Endothelial cell of umbilical vein (primary cell): ENCODE results near the gene ZFYVE9. TPM values are rescaled to one million over a fixed set of nuclear protein-coding genes. Genes with fewer than 3 reads are reported as not detected.

Source experiments
- BruUV-seq: library from RNA; stranded (reverse); fragments of 400-500 nt; replicated peaks from 2 replicates; lab custom pipeline; 2021; lab: Mats Ljungman, UMichigan
- CTCF ChIA-PET: fragments of 300-600, 350-600 bp; sonication (Branson Sonifier 250); formaldehyde crosslinking; loops from one replicate; lab custom pipeline; 2021; ENCODE audit warnings: antibody characterized with exemption, inconsistent platforms; lab: Charles Lee
- POLR2A ChIA-PET: fragments of 300-600, 350-600 bp; sonication (Branson Sonifier 250); formaldehyde crosslinking; loops from one replicate; lab custom pipeline; 2021; ENCODE audit warnings: antibody characterized with exemption, inconsistent platforms; lab: Charles Lee
- DNase-seq: peaks from one replicate; pipeline ENCODE4 v3.0.0-alpha.2; 2011; ENCODE audit warnings: low read depth, low spot score
- FAIRE-seq: peaks from 2 replicates; lab custom pipeline; 2011; peaks lifted over from hg19 to GRCh38; lab: Jason Lieb, UNC
- H2AFZ ChIP-seq: 2 replicates; pipeline ENCODE4 v1.6.0; 2012; ENCODE audit warnings: low read depth, low read length, control low read depth, inconsistent platforms
- H3K27ac ChIP-seq: 2 replicates; pipeline ENCODE4 v1.5.1; 2011; ENCODE audit warnings: low read depth, mild to moderate bottlenecking, control low read depth, low read length, moderate library complexity; ENCODE audit not compliant: insufficient read depth
- H3K27me3 ChIP-seq, 2 experiments: 2 replicates each; pipeline versions ENCODE4 v1.6.0 to v1.6.1; 2011; ENCODE audit warnings: low read length in 2 of 2, mixed read lengths in 1 of 2; ENCODE audit not compliant: control insufficient read depth in 2 of 2, insufficient read depth in 2 of 2
- H3K36me3 ChIP-seq, 2 experiments: 2 replicates in 1 of 2; 3 replicates in 1 of 2; pipeline ENCODE4 v1.5.1; 2011; ENCODE audit warnings: low read length in 2 of 2, mild to moderate bottlenecking in 1 of 2, moderate library complexity in 1 of 2; ENCODE audit not compliant: control insufficient read depth in 2 of 2, insufficient read depth in 2 of 2; ENCODE audit errors: extremely low read depth in 1 of 2
- H3K4me1 ChIP-seq: 3 replicates; pipeline ENCODE4 v1.5.1; 2011; ENCODE audit warnings: mild to moderate bottlenecking, low read length; ENCODE audit not compliant: control insufficient read depth, insufficient read depth; ENCODE audit errors: extremely low read depth
- H3K4me2 ChIP-seq: 2 replicates; pipeline ENCODE4 v1.6.1; 2011; ENCODE audit warnings: low read length, control low read depth, mixed read lengths; ENCODE audit not compliant: insufficient read depth
- H3K4me3 ChIP-seq, 3 experiments: fragments of 200-600 bp in 1 of 3; sonication (generic), shearing (Covaris generic) in 1 of 3; replicated peaks in 1 of 3; 2 replicates each; pipeline ENCODE4 v1.5.1; 2011 to 2016; ENCODE audit warnings: control low read depth in 3 of 3, low read length in 3 of 3, mild to moderate bottlenecking in 2 of 3, inconsistent platforms in 1 of 3, low read depth in 1 of 3, moderate library complexity in 1 of 3; ENCODE audit not compliant: insufficient read depth in 1 of 3
- H3K79me2 ChIP-seq: 2 replicates; pipeline ENCODE4 v1.6.0; 2012; ENCODE audit warnings: low read length, inconsistent platforms; ENCODE audit not compliant: control insufficient read depth, insufficient read depth
- H3K9ac ChIP-seq: replicated peaks from 2 replicates; pipeline ENCODE3; 2011; ENCODE audit warnings: low read length, control low read depth; ENCODE audit not compliant: insufficient read depth; ENCODE audit errors: extremely low read depth
- H3K9me1 ChIP-seq: replicated peaks from 3 replicates; pipeline ENCODE4 v1.6.0; 2011; ENCODE audit warnings: mild to moderate bottlenecking, low read length; ENCODE audit not compliant: control insufficient read depth, insufficient read depth; ENCODE audit errors: extremely low read depth
- H3K9me3 ChIP-seq: replicated peaks from 2 replicates; pipeline ENCODE4 v1.5.1; 2012; ENCODE audit warnings: low read length, inconsistent platforms; ENCODE audit not compliant: control insufficient read depth, insufficient read depth
- H4K20me1 ChIP-seq: replicated peaks from 2 replicates; pipeline ENCODE3; 2011; ENCODE audit warnings: mild to moderate bottlenecking, low read length; ENCODE audit not compliant: control insufficient read depth, insufficient read depth; ENCODE audit errors: extremely low read depth
- EZH2 ChIP-seq: IDR thresholded peaks from 2 replicates; pipeline ENCODE4 v1.6.1; 2012; ENCODE audit warnings: borderline replicate concordance, low read depth, mild to moderate bottlenecking, moderate library complexity, low read length, inconsistent platforms; ENCODE audit not compliant: severe bottlenecking
- FOS ChIP-seq: IDR thresholded peaks from 2 replicates; pipeline ENCODE4 v1.6.1; 2011; ENCODE audit warnings: mild to moderate bottlenecking, low read length, moderate library complexity, borderline replicate concordance; ENCODE audit not compliant: insufficient read depth
- GATA2 ChIP-seq: IDR thresholded peaks from 2 replicates; pipeline ENCODE4 v1.7.0; 2011; ENCODE audit warnings: low read depth, mild to moderate bottlenecking, moderate library complexity, mixed read lengths, low read length; ENCODE audit not compliant: insufficient read length, insufficient read depth
- JUN ChIP-seq: IDR thresholded peaks from 2 replicates; pipeline ENCODE4 v1.6.1; 2011; ENCODE audit warnings: borderline replicate concordance, low read depth; ENCODE audit not compliant: insufficient read length, insufficient read depth
- MAX ChIP-seq: IDR thresholded peaks from 2 replicates; pipeline ENCODE4 v1.6.1; 2011; ENCODE audit not compliant: insufficient read depth, insufficient read length
- MYC ChIP-seq: IDR thresholded peaks from one replicate; pipeline ENCODE4 v1.6.1; 2011; ENCODE audit warnings: mild to moderate bottlenecking, low read depth, low read length
- POLR2A ChIP-seq: IDR thresholded peaks from 2 replicates; pipeline ENCODE4 v1.6.1; 2012; ENCODE audit warnings: low read depth, mild to moderate bottlenecking, control low read depth, low read length
- POLR2AphosphoS5 ChIP-seq: IDR thresholded peaks from 2 replicates; pipeline ENCODE4 v1.6.1; 2012; ENCODE audit warnings: low read depth, mild to moderate bottlenecking, control low read depth, low read length, moderate library complexity; ENCODE audit not compliant: insufficient read depth
- dilution Hi-C: fragments of 300-500 bp; cut with MboI; formaldehyde crosslinking; loops from one replicate; pipeline ENCODE4 v1.15.0; 2019; ENCODE audit warnings: low sequenced_read_pairs; ENCODE audit not compliant: extremely low pct_ligation_motif_present
- intact Hi-C: fragments of 100-400 bp; cut with micrococcal nuclease; formaldehyde crosslinking; loops from one replicate; pipeline ENCODE4 v1.10.0; 2022
- polyA plus RNA-seq, 4 experiments: library from polyadenylated mRNA; depleted of rRNA in 3 of 4; stranded (reverse) in 3 of 4; unstranded in 1 of 4; fragments of >200 nt; gene quantifications; 2 replicates each; pipeline versions ENCODE4 v1.2.1 to v1.2.3, GENCODE V29; 2011 to 2012; ENCODE audit warnings: missing spikeins in 1 of 4
- total RNA-seq: library from RNA; stranded (reverse); gene quantifications from 2 replicates; pipeline ENCODE4 v1.2.3, GENCODE V29; 2021
- TF ChIP-seq, protein P1 (sequence below), 2 donors: IDR thresholded peaks; 1 replicate in 1 of 2; 2 replicates in 1 of 2; pipeline ENCODE4 v1.5.1; 2011; ENCODE audit warnings: low read length in 2 of 2, mild to moderate bottlenecking in 2 of 2, moderate library complexity in 2 of 2, control low read depth in 1 of 2, inconsistent platforms in 1 of 2, low read depth in 1 of 2; ENCODE audit not compliant: insufficient read depth in 1 of 2; ENCODE audit errors: extremely low read depth in 1 of 2

Gene ZFYVE9
- total and polyA plus RNA-seq, 2 donors (not counting 3 experiments of a cell fraction or from before 2014, with no cell fraction given) = 4.1 to 16.8 TPM

GRCh38 chr1:52343979-52344378 is 202.1 kb downstream of the ZFYVE9 start:
- DNase-seq (no peak), FAIRE-seq (no peak)
- POLR2A ChIA-PET = no interaction called here
- Histone ChIP-seq H3K4me1 (no peaks in the 10 kb centered on the region), H3K9me1 (no peaks in the 10 kb centered on the region), H4K20me1 (no peaks in the 10 kb centered on the region), H3K9me3 (no peaks in the 10 kb centered on the region), H3K9ac (no peak overlapping the region), H3K36me3 (peaks cover 0 to 2% of the 10 kb centered on the region in 2 experiments), H3K27ac (no peak overlapping the region), H2AFZ (no peak overlapping the region), H3K79me2 (no peaks in the 10 kb centered on the region), H3K4me2 (no peak overlapping the region), H3K27me3 (no peaks in the 10 kb centered on the region), H3K4me3 (no peak overlapping the region)
- dilution Hi-C loops (no loop called here), intact Hi-C loops (no loop called here)
- TF ChIP-seq, protein P1, sequence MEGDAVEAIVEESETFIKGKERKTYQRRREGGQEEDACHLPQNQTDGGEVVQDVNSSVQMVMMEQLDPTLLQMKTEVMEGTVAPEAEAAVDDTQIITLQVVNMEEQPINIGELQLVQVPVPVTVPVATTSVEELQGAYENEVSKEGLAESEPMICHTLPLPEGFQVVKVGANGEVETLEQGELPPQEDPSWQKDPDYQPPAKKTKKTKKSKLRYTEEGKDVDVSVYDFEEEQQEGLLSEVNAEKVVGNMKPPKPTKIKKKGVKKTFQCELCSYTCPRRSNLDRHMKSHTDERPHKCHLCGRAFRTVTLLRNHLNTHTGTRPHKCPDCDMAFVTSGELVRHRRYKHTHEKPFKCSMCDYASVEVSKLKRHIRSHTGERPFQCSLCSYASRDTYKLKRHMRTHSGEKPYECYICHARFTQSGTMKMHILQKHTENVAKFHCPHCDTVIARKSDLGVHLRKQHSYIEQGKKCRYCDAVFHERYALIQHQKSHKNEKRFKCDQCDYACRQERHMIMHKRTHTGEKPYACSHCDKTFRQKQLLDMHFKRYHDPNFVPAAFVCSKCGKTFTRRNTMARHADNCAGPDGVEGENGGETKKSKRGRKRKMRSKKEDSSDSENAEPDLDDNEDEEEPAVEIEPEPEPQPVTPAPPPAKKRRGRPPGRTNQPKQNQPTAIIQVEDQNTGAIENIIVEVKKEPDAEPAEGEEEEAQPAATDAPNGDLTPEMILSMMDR (IDR thresholded peaks at IDR 0.05; ENCODE audit: extremely low read depth in 1 of 2, insufficient read depth in 1 of 2, low read depth in 1 of 2, low read length in 2 of 2) = no peak
- TF ChIP-seq MYC (no peak), POLR2A (no peak), FOS (no peak), GATA2 (no peak), MAX (no peak), POLR2AphosphoS5 (no peak), JUN (no peak), EZH2 (no peak)
- BruUV-seq = no TSS peak
- CTCF ChIA-PET = no interaction called here
